Testis (tissue), 2 donors: ENCODE measurements around the gene TRMT44.

Source experiments
- POLR2A ChIP-seq: fragments of 450-650 bp; IDR thresholded peaks from one replicate; pipeline ENCODE4 v1.6.1; 2017; ENCODE audit warnings: antibody characterized with exemption, mild to moderate bottlenecking, moderate library complexity
- TF ChIP-seq, protein P1 (sequence below), 3 experiments: fragments of 450-650 bp in 2 of 3; fragments of 200-600 bp in 1 of 3; sonication (generic) in 1 of 3; IDR thresholded peaks; one replicate each; pipeline ENCODE4 v1.5.1; 2016 to 2019; ENCODE audit warnings: antibody characterized with exemption in 3 of 3, mild to moderate bottlenecking in 2 of 3, moderate library complexity in 1 of 3

DNA sequence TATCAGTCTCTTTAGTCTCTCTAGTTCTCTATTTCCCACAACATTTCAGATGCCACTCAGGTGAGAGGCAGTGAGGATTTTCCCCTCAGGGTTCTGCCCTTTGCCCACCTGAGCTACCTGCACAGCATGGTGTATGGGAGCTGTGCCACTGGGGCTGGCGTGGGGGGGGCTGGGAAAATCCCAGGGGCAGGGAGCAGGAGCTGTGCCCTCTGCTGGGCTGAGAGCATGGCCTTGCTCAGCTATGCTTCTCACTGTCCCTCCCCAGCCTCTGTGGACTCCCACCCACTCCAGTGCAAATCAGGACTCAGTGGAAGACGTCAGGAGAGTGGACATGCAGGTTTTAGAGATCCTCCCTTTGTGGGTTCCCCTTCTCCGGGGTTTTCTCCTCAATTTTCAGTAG, 57.2 kb downstream of the TRMT44 start:
- no peak for TF ChIP-seq POLR2A
- TF ChIP-seq, protein P1, sequence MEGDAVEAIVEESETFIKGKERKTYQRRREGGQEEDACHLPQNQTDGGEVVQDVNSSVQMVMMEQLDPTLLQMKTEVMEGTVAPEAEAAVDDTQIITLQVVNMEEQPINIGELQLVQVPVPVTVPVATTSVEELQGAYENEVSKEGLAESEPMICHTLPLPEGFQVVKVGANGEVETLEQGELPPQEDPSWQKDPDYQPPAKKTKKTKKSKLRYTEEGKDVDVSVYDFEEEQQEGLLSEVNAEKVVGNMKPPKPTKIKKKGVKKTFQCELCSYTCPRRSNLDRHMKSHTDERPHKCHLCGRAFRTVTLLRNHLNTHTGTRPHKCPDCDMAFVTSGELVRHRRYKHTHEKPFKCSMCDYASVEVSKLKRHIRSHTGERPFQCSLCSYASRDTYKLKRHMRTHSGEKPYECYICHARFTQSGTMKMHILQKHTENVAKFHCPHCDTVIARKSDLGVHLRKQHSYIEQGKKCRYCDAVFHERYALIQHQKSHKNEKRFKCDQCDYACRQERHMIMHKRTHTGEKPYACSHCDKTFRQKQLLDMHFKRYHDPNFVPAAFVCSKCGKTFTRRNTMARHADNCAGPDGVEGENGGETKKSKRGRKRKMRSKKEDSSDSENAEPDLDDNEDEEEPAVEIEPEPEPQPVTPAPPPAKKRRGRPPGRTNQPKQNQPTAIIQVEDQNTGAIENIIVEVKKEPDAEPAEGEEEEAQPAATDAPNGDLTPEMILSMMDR (IDR thresholded peaks at IDR 0.05): no peak
